ENCODE measurements around the gene CAPNS2. TPM values are rescaled to one million over a fixed set of nuclear protein-coding genes. Genes with fewer than 3 reads are reported as not detected.

CAPNS2 gene
- polyA plus RNA-seq, 1 experiment = 0.14 TPM

DNA sequence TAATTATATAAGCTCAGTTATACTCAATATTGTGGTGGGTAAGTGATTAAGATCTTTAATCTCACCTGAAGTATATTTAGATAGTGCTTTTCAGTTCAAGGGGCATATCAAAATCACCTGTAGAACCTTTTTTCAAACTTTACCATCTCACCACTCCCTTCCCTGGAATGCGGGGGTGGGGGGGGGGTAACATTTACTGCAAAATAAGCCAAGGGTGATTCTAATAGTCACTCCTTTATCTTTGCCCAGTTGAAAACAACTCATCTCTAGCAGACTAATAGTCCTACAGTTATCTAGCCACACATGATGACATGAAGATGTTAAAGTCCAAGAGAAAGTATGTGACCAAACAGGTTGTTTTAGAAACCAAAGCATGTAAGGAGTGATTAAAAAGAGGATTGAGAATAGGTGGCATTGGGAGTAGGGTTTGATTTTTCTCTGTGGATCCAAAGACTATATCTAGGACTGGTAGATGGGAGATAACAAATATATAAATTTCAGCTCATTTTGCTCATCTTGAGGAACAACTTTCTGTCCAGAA, 36.1 kb upstream of the CAPNS2 start:
- no peak overlapping the region for H3K4me3 ChIP-seq (ENCODE audit: low read depth, low read length)
- no peaks in the 10 kb centered on the region for H3K9me3 ChIP-seq (ENCODE audit: control insufficient read depth, insufficient read depth, low read length)
- TF ChIP-seq CTCF (IDR thresholded peaks at IDR 0.05; ENCODE audit: low read depth, low read length) = no peak
- DNase-seq (ENCODE audit: low read depth, low spot score) = no peak
- ChIA-PET POLR2A (no interaction called here), CTCF (interaction anchor here (6.5 kb wide), 1 partner anchor 65 kb away, joined by 57 read pairs; no protein-coding TSS in a partner anchor)
- no peak overlapping the region for H3K27ac ChIP-seq (ENCODE audit: low read depth, low read length)
- no peaks in the 10 kb centered on the region for H3K27me3 ChIP-seq (ENCODE audit: control insufficient read depth, insufficient read depth, low read length)

GRCh38 chr16:55532227-55532626, 34.3 kb upstream of the CAPNS2 start:
- ChIA-PET POLR2A (interaction anchor here (1.3 kb wide), 1 partner anchor 23 kb away, joined by 3 read pairs; no protein-coding TSS in a partner anchor), CTCF (interaction anchor here (0.9 to 6.5 kb wide), 6 partner anchors 12 to 180 kb away, joined by 3 to 57 read pairs (median 3); no protein-coding TSS in a partner anchor)
- DNase-seq (ENCODE audit: low read depth, low spot score) = no peak
- H3K27me3 ChIP-seq (ENCODE audit: control insufficient read depth, insufficient read depth, low read length) = no peaks in the 10 kb centered on the region
- no peak for TF ChIP-seq CTCF (IDR thresholded peaks at IDR 0.05; ENCODE audit: low read depth, low read length)
- H3K27ac ChIP-seq (ENCODE audit: low read depth, low read length) = no peak overlapping the region
- H3K9me3 ChIP-seq (ENCODE audit: control insufficient read depth, insufficient read depth, low read length) = no peaks in the 10 kb centered on the region
- no peak overlapping the region for H3K4me3 ChIP-seq (ENCODE audit: low read depth, low read length)

GRCh38 chr16:55534756-55535155, 31.7 kb upstream of the CAPNS2 start:
- no peak for TF ChIP-seq CTCF (IDR thresholded peaks at IDR 0.05; ENCODE audit: low read depth, low read length)

GRCh38 chr16:55539049-55539448, 27.4 kb upstream of the CAPNS2 start:
- no peak for DNase-seq (ENCODE audit: low read depth, low spot score)
- CTCF ChIA-PET = interaction anchor here (0.7 to 9.3 kb wide), 5 partner anchors 37 to 83 kb away, joined by 3 to 195 read pairs (median 5); no protein-coding TSS in a partner anchor
- H3K4me3 ChIP-seq (ENCODE audit: low read depth, low read length) = no peak overlapping the region

More at GRCh38 chr16:55534756-55535155, 31.7 kb upstream of the CAPNS2 start:
- no peak for DNase-seq (ENCODE audit: low read depth, low spot score)
- CTCF ChIA-PET = interaction anchor here (9.3 kb wide), 1 partner anchor 71 kb away, joined by 195 read pairs; no protein-coding TSS in a partner anchor
- Histone ChIP-seq H3K27me3 (ENCODE audit: control insufficient read depth, insufficient read depth, low read length) (no peaks in the 10 kb centered on the region), H3K27ac (ENCODE audit: low read depth, low read length) (no peak overlapping the region), H3K9me3 (ENCODE audit: control insufficient read depth, insufficient read depth, low read length) (no peaks in the 10 kb centered on the region), H3K4me3 (ENCODE audit: low read depth, low read length) (no peak overlapping the region)
- POLR2A ChIA-PET = no interaction called here

More at GRCh38 chr16:55539049-55539448, 27.4 kb upstream of the CAPNS2 start:
- Histone ChIP-seq H3K9me3 (ENCODE audit: control insufficient read depth, insufficient read depth, low read length) (no peaks in the 10 kb centered on the region), H3K27me3 (ENCODE audit: control insufficient read depth, insufficient read depth, low read length) (no peaks in the 10 kb centered on the region), H3K27ac (ENCODE audit: low read depth, low read length) (no peak overlapping the region)
- POLR2A ChIA-PET = interaction anchor here (0.6 to 1.0 kb wide), 4 partner anchors 19 to 68 kb away, joined by 3 to 7 read pairs (median 4); no protein-coding TSS in a partner anchor
- TF ChIP-seq CTCF (IDR thresholded peaks at IDR 0.05; ENCODE audit: low read depth, low read length) = no peak

Data from AG04450 (cell line).